Measurements from ENCODE around the gene GAPDHS.

DNA sequence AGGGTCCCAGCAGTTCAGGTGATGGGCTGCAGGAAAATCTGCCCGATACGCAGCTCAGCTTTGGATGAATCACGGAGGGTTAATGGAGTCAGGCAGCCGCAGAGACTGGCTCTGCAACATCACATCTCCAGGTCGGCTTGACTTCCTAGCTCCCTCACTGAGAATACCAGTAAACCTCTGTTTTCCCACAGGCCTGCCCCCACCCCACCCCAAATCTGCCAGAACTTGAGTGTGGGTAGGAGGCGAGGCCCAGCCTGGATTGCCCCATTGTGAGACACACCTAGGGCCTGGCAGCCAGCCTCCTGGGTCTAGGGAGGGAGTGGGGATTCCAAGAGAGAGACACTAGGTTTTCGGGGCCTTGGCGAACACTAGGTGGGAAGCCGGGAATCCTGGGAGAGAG lies 39.3 kb upstream of the GAPDHS start:
- TF ChIP-seq RFX5 (IDR thresholded peaks at IDR 0.05; ENCODE audit: low read depth, low read length) (no peak), CHD1 (IDR thresholded peaks at IDR 0.05; ENCODE audit: low read depth, low read length) (no peak), FOS (IDR thresholded peaks at IDR 0.05; ENCODE audit: low read depth, low read length) (no peak), RCOR1 (IDR thresholded peaks at IDR 0.05; ENCODE audit: insufficient replicate concordance, low read length) (no peak), POLR2A (IDR thresholded peaks at IDR 0.05; ENCODE audit: low read depth, low read length) (no peak), CEBPB (IDR thresholded peaks at IDR 0.05; ENCODE audit: low read depth, low read length) (no peak), RAD21 (IDR thresholded peaks at IDR 0.05; ENCODE audit: low read length) (no peak), BHLHE40 (IDR thresholded peaks at IDR 0.05; ENCODE audit: low read depth, low read length) (no peak), MXI1 (IDR thresholded peaks at IDR 0.05; ENCODE audit: borderline replicate concordance, low read depth, low read length) (no peak), SMC3 (IDR thresholded peaks at IDR 0.05; ENCODE audit: low read depth, low read length) (no peak)
- TF ChIP-seq, protein P1, sequence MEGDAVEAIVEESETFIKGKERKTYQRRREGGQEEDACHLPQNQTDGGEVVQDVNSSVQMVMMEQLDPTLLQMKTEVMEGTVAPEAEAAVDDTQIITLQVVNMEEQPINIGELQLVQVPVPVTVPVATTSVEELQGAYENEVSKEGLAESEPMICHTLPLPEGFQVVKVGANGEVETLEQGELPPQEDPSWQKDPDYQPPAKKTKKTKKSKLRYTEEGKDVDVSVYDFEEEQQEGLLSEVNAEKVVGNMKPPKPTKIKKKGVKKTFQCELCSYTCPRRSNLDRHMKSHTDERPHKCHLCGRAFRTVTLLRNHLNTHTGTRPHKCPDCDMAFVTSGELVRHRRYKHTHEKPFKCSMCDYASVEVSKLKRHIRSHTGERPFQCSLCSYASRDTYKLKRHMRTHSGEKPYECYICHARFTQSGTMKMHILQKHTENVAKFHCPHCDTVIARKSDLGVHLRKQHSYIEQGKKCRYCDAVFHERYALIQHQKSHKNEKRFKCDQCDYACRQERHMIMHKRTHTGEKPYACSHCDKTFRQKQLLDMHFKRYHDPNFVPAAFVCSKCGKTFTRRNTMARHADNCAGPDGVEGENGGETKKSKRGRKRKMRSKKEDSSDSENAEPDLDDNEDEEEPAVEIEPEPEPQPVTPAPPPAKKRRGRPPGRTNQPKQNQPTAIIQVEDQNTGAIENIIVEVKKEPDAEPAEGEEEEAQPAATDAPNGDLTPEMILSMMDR (conservative IDR thresholded peaks at IDR 0.05; ENCODE audit: low read depth, low read length): no peak
- TF ChIP-seq, protein P2, sequence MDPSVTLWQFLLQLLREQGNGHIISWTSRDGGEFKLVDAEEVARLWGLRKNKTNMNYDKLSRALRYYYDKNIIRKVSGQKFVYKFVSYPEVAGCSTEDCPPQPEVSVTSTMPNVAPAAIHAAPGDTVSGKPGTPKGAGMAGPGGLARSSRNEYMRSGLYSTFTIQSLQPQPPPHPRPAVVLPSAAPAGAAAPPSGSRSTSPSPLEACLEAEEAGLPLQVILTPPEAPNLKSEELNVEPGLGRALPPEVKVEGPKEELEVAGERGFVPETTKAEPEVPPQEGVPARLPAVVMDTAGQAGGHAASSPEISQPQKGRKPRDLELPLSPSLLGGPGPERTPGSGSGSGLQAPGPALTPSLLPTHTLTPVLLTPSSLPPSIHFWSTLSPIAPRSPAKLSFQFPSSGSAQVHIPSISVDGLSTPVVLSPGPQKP (IDR thresholded peaks at IDR 0.05; ENCODE audit: borderline replicate concordance, low read depth, low read length): no peak
- TF ChIP-seq, protein P3, sequence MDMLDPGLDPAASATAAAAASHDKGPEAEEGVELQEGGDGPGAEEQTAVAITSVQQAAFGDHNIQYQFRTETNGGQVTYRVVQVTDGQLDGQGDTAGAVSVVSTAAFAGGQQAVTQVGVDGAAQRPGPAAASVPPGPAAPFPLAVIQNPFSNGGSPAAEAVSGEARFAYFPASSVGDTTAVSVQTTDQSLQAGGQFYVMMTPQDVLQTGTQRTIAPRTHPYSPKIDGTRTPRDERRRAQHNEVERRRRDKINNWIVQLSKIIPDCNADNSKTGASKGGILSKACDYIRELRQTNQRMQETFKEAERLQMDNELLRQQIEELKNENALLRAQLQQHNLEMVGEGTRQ (IDR thresholded peaks at IDR 0.05; ENCODE audit: low read depth, low read length): no peak
